ENCODE results near the gene TBC1D17.
A peak's percentile ranks its signal among the peaks of the same experiment; 100 is the strongest.

TBC1D17 gene

GRCh38 chr19:49887665-49888509 is 10.4 kb downstream of the TBC1D17 start:
- ATAC-seq: no peak
- TF ChIP-seq ZC3H10 (CRISPR knock-in tag; IDR thresholded peaks at IDR 0.05) (no peak), GLIS3 (CRISPR knock-in tag; IDR thresholded peaks at IDR 0.05) (no peak), ZNF8 (CRISPR knock-in tag; IDR thresholded peaks at IDR 0.05) (no peak), TSHZ2 (CRISPR knock-in tag; IDR thresholded peaks at IDR 0.05) (no peak), RARB (CRISPR knock-in tag; IDR thresholded peaks at IDR 0.05) (no peak), TCF4 (CRISPR knock-in tag; IDR thresholded peaks at IDR 0.05; ENCODE audit: borderline replicate concordance) (no peak), CSDC2 (CRISPR knock-in tag; IDR thresholded peaks at IDR 0.05) (no peak), ZFP30 (CRISPR knock-in tag; IDR thresholded peaks at IDR 0.05) (no peak)
- TF ChIP-seq, protein P1, sequence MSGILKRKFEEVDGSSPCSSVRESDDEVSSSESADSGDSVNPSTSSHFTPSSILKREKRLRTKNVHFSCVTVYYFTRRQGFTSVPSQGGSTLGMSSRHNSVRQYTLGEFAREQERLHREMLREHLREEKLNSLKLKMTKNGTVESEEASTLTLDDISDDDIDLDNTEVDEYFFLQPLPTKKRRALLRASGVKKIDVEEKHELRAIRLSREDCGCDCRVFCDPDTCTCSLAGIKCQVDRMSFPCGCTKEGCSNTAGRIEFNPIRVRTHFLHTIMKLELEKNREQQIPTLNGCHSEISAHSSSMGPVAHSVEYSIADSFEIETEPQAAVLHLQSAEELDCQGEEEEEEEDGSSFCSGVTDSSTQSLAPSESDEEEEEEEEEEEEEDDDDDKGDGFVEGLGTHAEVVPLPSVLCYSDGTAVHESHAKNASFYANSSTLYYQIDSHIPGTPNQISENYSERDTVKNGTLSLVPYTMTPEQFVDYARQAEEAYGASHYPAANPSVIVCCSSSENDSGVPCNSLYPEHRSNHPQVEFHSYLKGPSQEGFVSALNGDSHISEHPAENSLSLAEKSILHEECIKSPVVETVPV (CRISPR knock-in tag; IDR thresholded peaks at IDR 0.05): no peak
- TF ChIP-seq, protein P2, sequence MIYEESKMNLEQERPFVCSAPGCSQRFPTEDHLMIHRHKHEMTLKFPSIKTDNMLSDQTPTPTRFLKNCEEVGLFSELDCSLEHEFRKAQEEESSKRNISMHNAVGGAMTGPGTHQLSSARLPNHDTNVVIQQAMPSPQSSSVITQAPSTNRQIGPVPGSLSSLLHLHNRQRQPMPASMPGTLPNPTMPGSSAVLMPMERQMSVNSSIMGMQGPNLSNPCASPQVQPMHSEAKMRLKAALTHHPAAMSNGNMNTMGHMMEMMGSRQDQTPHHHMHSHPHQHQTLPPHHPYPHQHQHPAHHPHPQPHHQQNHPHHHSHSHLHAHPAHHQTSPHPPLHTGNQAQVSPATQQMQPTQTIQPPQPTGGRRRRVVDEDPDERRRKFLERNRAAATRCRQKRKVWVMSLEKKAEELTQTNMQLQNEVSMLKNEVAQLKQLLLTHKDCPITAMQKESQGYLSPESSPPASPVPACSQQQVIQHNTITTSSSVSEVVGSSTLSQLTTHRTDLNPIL (CRISPR knock-in tag; IDR thresholded peaks at IDR 0.05; ENCODE audit: low read depth): no peak

GRCh38 chr19:49888510-49888824 is 11.0 kb downstream of the TBC1D17 start:
- ATAC-seq: no peak
- TF ChIP-seq ESRRG (CRISPR knock-in tag; IDR thresholded peaks at IDR 0.05): no peak
- no peak for TF ChIP-seq RARB (CRISPR knock-in tag; IDR thresholded peaks at IDR 0.05)
- no peak for TF ChIP-seq ISL1 (CRISPR knock-in tag; IDR thresholded peaks at IDR 0.05)
- no peak for TF ChIP-seq ZC3H10 (CRISPR knock-in tag; IDR thresholded peaks at IDR 0.05)
- TF ChIP-seq, protein P2 (CRISPR knock-in tag; IDR thresholded peaks at IDR 0.05; ENCODE audit: low read depth): no peak
- no peak for TF ChIP-seq TSHZ2 (CRISPR knock-in tag; IDR thresholded peaks at IDR 0.05)

DNA sequence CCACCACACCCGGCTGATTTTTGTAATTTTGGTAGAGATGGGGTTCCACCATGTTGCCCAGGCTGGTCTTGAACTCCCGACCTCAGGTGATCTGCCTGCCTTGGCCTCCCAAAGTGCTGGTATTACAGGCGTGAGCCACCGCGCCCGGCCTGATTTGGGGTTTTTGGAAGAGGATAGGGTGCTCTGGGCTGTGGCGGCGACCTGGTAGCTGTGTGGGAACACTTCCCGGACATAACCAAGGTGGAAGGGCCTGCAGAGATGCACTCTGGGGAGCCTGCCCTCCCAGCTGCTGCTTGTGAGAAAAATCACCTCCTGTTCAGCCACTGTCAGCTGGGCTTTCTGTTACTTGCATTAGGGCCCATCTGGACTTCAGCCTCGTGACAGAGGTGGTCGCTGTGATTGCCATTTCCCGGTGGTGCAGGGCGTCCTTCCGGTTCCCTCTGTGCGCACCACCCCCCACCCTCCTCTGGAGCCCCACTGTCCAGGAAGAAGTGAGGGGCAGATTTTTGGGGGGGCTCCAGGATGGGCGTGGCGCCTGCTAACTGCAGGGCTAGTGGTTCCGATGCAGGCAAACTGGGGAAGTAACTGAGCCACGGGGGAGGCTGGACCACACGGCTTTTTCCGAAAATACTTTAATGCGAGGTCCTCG is 11.7 kb downstream of the TBC1D17 start:
- TF ChIP-seq ZNF70 (CRISPR knock-in tag; IDR thresholded peaks at IDR 0.05) (no peak), TCF4 (CRISPR knock-in tag; IDR thresholded peaks at IDR 0.05; ENCODE audit: borderline replicate concordance) (no peak), OSR1 (CRISPR knock-in tag; IDR thresholded peaks at IDR 0.05) (no peak)
- ATAC-seq: no peak

DNA sequence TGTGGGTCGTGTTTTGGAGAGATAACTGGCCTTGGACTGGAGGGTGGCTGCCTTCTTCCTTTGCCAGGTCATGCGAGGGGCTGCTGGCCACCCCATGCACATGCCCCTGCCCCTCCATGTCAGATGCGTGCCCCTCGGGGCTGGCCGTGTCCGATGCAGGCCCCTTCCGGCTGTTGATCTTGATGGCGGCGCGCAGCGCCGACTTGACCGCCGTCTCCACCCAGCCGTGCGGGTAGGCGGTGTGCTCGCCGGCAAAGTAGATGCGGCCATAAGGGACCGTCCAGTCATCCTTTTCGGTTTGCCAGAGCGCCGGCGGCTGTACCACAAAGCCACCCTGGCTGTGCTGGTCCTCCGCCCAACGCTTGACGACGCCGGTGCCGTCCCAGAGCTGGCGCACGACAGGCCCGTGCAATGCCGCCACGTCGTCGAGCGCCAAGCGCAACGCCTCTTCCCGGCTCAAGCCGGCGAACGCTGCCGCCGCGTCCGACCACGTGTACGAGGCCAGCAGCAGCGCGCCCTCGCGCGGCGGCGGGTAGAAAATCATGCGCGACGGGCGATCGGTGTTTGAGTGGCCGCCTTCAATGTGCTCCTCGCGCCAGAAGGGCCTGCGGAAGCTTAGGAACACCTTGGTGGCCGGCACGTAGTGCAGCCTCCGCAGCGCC is 12.3 kb downstream of the TBC1D17 start:
- TF ChIP-seq PATZ1 (CRISPR knock-in tag; IDR thresholded peaks at IDR 0.05; ENCODE audit: borderline replicate concordance): no peak
- peak; percentile 42 for ATAC-seq

All from SK-N-SH treated with all-trans-retinoic acid at 6 μM for 48 hours (cell line).